ENCODE results near the gene SMKR1.

- TF ChIP-seq POLR2A (IDR thresholded peaks at IDR 0.05; ENCODE audit: low read depth, low read length) (no peak), POLR2AphosphoS5 (IDR thresholded peaks at IDR 0.05; ENCODE audit: low read depth, low read length) (no peak), TAF1 (IDR thresholded peaks at IDR 0.05; ENCODE audit: borderline replicate concordance, low read depth, low read length) (no peak)
These were observed 27.3 kb downstream of the SMKR1 start for GRCh38 chr7:129529643-129530042.

All from GM12892 (cell line).